GM23248 (cell line): ENCODE measurements around the gene PODN. TPM values are rescaled to one million over a fixed set of nuclear protein-coding genes. Genes with fewer than 3 reads are reported as not detected.

Source experiments
- DNase-seq: peaks from one replicate; pipeline ENCODE4 v3.0.0-alpha.2; 2015
- H2AFZ ChIP-seq: fragments of 200-600 bp; sonication (generic); 2 replicates; pipeline ENCODE4 v1.6.1; 2016; ENCODE audit warnings: antibody characterized with exemption
- H3F3A ChIP-seq: fragments of 200-600 bp; sonication (generic); 2 replicates; pipeline ENCODE4 v1.6.1; 2016; ENCODE audit warnings: mild to moderate bottlenecking, antibody characterized with exemption, mixed run types; ENCODE audit not compliant: insufficient read depth
- H3K27ac ChIP-seq: fragments of 200-600 bp; sonication (generic); 2 replicates; pipeline ENCODE4 v1.5.1; 2016; ENCODE audit warnings: mild to moderate bottlenecking
- H3K27me3 ChIP-seq: fragments of 200-600 bp; sonication (generic); replicated peaks from 2 replicates; pipeline ENCODE4 v1.6.1; 2016; ENCODE audit warnings: mild to moderate bottlenecking; ENCODE audit not compliant: insufficient read depth
- H3K36me3 ChIP-seq: fragments of 200-600 bp; sonication (generic); 2 replicates; pipeline ENCODE4 v1.6.1; 2016; ENCODE audit warnings: low read depth, mild to moderate bottlenecking
- H3K4me1 ChIP-seq: fragments of 200-600 bp; sonication (generic); 2 replicates; pipeline ENCODE4 v1.6.1; 2016; ENCODE audit warnings: mild to moderate bottlenecking; ENCODE audit not compliant: insufficient read depth
- H3K4me2 ChIP-seq: fragments of 200-600 bp; sonication (generic); one replicate; pipeline ENCODE4 v1.6.1; 2016; ENCODE audit warnings: mild to moderate bottlenecking; ENCODE audit not compliant: unreplicated experiment
- H3K4me3 ChIP-seq: fragments of 200-600 bp; sonication (generic); 2 replicates; pipeline ENCODE4 v1.5.1; 2016; ENCODE audit warnings: mild to moderate bottlenecking
- H3K79me2 ChIP-seq: fragments of 200-600 bp; sonication (generic); 2 replicates; pipeline ENCODE4 v1.6.1; 2016; ENCODE audit warnings: mild to moderate bottlenecking; ENCODE audit not compliant: insufficient read depth
- H3K9ac ChIP-seq: fragments of 200-600 bp; sonication (generic); 2 replicates; pipeline ENCODE4 v1.6.1; 2016; ENCODE audit warnings: mild to moderate bottlenecking
- H3K9me2 ChIP-seq: fragments of 200-600 bp; sonication (generic); 2 replicates; pipeline ENCODE4 v1.6.1; 2016; ENCODE audit warnings: mixed run types, mild to moderate bottlenecking, moderate library complexity; ENCODE audit not compliant: insufficient read depth
- H3K9me3 ChIP-seq: fragments of 200-600 bp; sonication (generic); one replicate; pipeline ENCODE4 v1.6.1; 2017; ENCODE audit warnings: low read depth
- H4K20me1 ChIP-seq: fragments of 200-600 bp; sonication (generic); 2 replicates; pipeline ENCODE4 v1.6.0; 2016; ENCODE audit not compliant: insufficient read depth
- EZH2 ChIP-seq: fragments of 200-600 bp; sonication (generic); IDR thresholded peaks from 2 replicates; pipeline ENCODE4 v1.6.1; 2018; ENCODE audit warnings: antibody characterized with exemption, mild to moderate bottlenecking; ENCODE audit not compliant: insufficient read depth, poor library complexity, severe bottlenecking
- EZH2phosphoT487 ChIP-seq: fragments of 200-600 bp; sonication (generic); IDR thresholded peaks from 2 replicates; pipeline ENCODE4 v1.6.1; 2018; ENCODE audit warnings: antibody characterized with exemption, moderate library complexity, mild to moderate bottlenecking, low read depth; ENCODE audit not compliant: insufficient read depth
- WGBS, 2 experiments: methylation state at CpG; one replicate each; pipeline ENCODE4 v1.1.6; 2015 to 2017; ENCODE audit warnings: low lambda C conversion rate in 2 of 2, low coverage in 1 of 2; ENCODE audit errors: missing lambda C conversion rate in 2 of 2; 5-methylcytosine and 5-hydroxymethylcytosine counted together
- in situ Hi-C: fragments of 300-500 bp; cut with MboI; formaldehyde crosslinking; loops from 2 replicates; pipeline ENCODE4 v1.15.0; 2020
- polyA plus RNA-seq: library from polyadenylated mRNA; unstranded; fragments of >200 nt; fragmentation: Nextera tagmentation; extraction: Ambion mirVana; gene quantifications from 2 replicates; pipeline ENCODE4 v1.2.1, GENCODE V29; 2016
- total RNA-seq: library from RNA; depleted of rRNA; stranded (reverse); fragments of >200 nt; shearing (Covaris generic); gene quantifications from 2 replicates; pipeline ENCODE4 v1.2.3, GENCODE V29; 2014

The PODN gene
- total and polyA plus RNA-seq, 2 experiments from 2014 or later, result 54.8 to 71.6 TPM

GRCh38 chr1:53104289-53104913 is 42.4 kb downstream of the PODN start:
- no peak for DNase-seq
- H3K9me2 ChIP-seq, result no peaks in the 10 kb centered on the region
- no peaks in the 10 kb centered on the region for H3K36me3 ChIP-seq
- H3F3A ChIP-seq, result peaks cover 27% of the 10 kb centered on the region
- WGBS, 2 experiments, result 95 to 99% methylated on average over 8 of the region's 8 CpGs
- no peak overlapping the region for H3K4me3 ChIP-seq
- in situ Hi-C loops, result no loop called here
- H3K9ac ChIP-seq, result no peak overlapping the region
- H3K9me3 ChIP-seq, result no peaks in the 10 kb centered on the region
- no peaks in the 10 kb centered on the region for H3K79me2 ChIP-seq
- peaks cover 21% of the 10 kb centered on the region for H3K4me1 ChIP-seq
- no peak overlapping the region for H3K4me2 ChIP-seq
- H3K27me3 ChIP-seq, result no peaks in the 10 kb centered on the region
- H2AFZ ChIP-seq, result no peak overlapping the region
- no peak overlapping the region for H3K27ac ChIP-seq
- TF ChIP-seq EZH2phosphoT487, result no peak
- TF ChIP-seq EZH2, result no peak
- no peaks in the 10 kb centered on the region for H4K20me1 ChIP-seq

- Histone ChIP-seq H3K9me2 (no peaks in the 10 kb centered on the region), H3K36me3 (no peaks in the 10 kb centered on the region), H3K9ac (peak overlapping the region; percentile 47), H3K79me2 (no peaks in the 10 kb centered on the region), H3K9me3 (peaks cover 5% of the 10 kb centered on the region), H3K27ac (peak overlapping the region; percentile 84), H3K4me2 (no peak overlapping the region), H3F3A (peaks cover 51% of the 10 kb centered on the region), H3K4me3 (no peak overlapping the region), H4K20me1 (no peaks in the 10 kb centered on the region), H3K27me3 (no peaks in the 10 kb centered on the region), H2AFZ (no peak overlapping the region), H3K4me1 (peaks cover 34% of the 10 kb centered on the region)
- TF ChIP-seq EZH2phosphoT487 (no peak), EZH2 (no peak)
- WGBS, 2 experiments, result 84 to 85% methylated on average over 7 of the region's 7 CpGs
- no peak for DNase-seq
- in situ Hi-C loops, result no loop called here
These were observed 45.1 kb downstream of the PODN start for GRCh38 chr1:53107090-53107489.

- DNase-seq, result peak; percentile 96
- peak overlapping the region; percentile 84 for H3K27ac ChIP-seq
- H3K9ac ChIP-seq, result peak overlapping the region; percentile 15; the same call in 1 of the 2 replicates
- no peak for TF ChIP-seq EZH2
- peak; percentile 80 for TF ChIP-seq EZH2phosphoT487
- no peak overlapping the region for H2AFZ ChIP-seq
- H3K36me3 ChIP-seq, result no peaks in the 10 kb centered on the region
- H3K4me1 ChIP-seq, result peaks cover 37% of the 10 kb centered on the region
- no peaks in the 10 kb centered on the region for H4K20me1 ChIP-seq
- no peak overlapping the region for H3K4me3 ChIP-seq
- H3K9me3 ChIP-seq, result peaks cover 7% of the 10 kb centered on the region
- WGBS, 2 experiments, result 40 to 44% methylated on average over 15 of the region's 15 CpGs
- in situ Hi-C loops, result no loop called here
- H3F3A ChIP-seq, result peaks cover 54% of the 10 kb centered on the region
- no peaks in the 10 kb centered on the region for H3K79me2 ChIP-seq
- no peak overlapping the region for H3K4me2 ChIP-seq
- H3K27me3 ChIP-seq, result no peaks in the 10 kb centered on the region
- no peaks in the 10 kb centered on the region for H3K9me2 ChIP-seq
These were observed 45.7 kb downstream of the PODN start for GRCh38 chr1:53107570-53108322.

- Histone ChIP-seq H4K20me1 (no peaks in the 10 kb centered on the region), H3K9me2 (no peaks in the 10 kb centered on the region), H3K4me1 (peaks cover 41% of the 10 kb centered on the region), H3F3A (peaks cover 54% of the 10 kb centered on the region), H3K4me3 (no peak overlapping the region), H3K36me3 (no peaks in the 10 kb centered on the region), H3K27me3 (no peaks in the 10 kb centered on the region), H2AFZ (0 out of 2 replicates have a peak overlapping the region, but pooled peaks have one; percentile 7), H3K9me3 (peaks cover 7% of the 10 kb centered on the region), H3K27ac (peak overlapping the region; percentile 84), H3K79me2 (no peaks in the 10 kb centered on the region), H3K9ac (peak overlapping the region; percentile 67), H3K4me2 (peak overlapping the region; percentile 44)
- peak; percentile 78 for DNase-seq
- 47 to 54% methylated on average over 14 of the region's 14 CpGs for WGBS, 2 experiments
- in situ Hi-C loops, result no loop called here
- TF ChIP-seq EZH2phosphoT487, result no peak
- no peak for TF ChIP-seq EZH2
These were observed 46.9 kb downstream of the PODN start for GRCh38 chr1:53108646-53109580.
